Activated CD8-positive, alpha-beta memory T cell treated with anti-CD3 and anti-CD28 coated beads for 1 hour (primary cell): ENCODE data around the gene ENTPD8.
"Not testable (repeated sequence)": the region's sequence is repeated elsewhere in the genome, so short reads cannot be mapped to it uniquely, and the experiment has no call there.

Source experiments
- DNase-seq, 2 donors: peaks; one replicate each; pipeline ENCODE4 v3.0.0-alpha.2; 2020; ENCODE audit warnings: low read depth in 1 of 2; ENCODE audit errors: extremely low read depth in 1 of 2

Gene ENTPD8

GRCh38 chr9:137477778-137478612 lies 36.8 kb upstream of the ENTPD8 start:
- DNase-seq: no peak

GRCh38 chr9:137476856-137477255 lies 35.7 kb upstream of the ENTPD8 start:
- DNase-seq: no peak

GRCh38 chr9:137475666-137476065 lies 34.5 kb upstream of the ENTPD8 start:
- no peak for DNase-seq

- no peak for DNase-seq
Measured at GRCh38 chr9:137474271-137474670, 33.1 kb upstream of the ENTPD8 start.

GRCh38 chr9:137470785-137471184 lies 29.6 kb upstream of the ENTPD8 start:
- no peak for DNase-seq

- DNase-seq: no peak
Measured at GRCh38 chr9:137467896-137468295, 26.7 kb upstream of the ENTPD8 start.

GRCh38 chr9:137467161-137467581 lies 26.0 kb upstream of the ENTPD8 start:
- DNase-seq: no peak

GRCh38 chr9:137466389-137467085 lies 25.4 kb upstream of the ENTPD8 start:
- not testable (repeated sequence) for DNase-seq

GRCh38 chr9:137465720-137466388 lies 24.7 kb upstream of the ENTPD8 start:
- DNase-seq: no peak

- DNase-seq: no peak
Measured at GRCh38 chr9:137465000-137465719, 24.0 kb upstream of the ENTPD8 start.

GRCh38 chr9:137464291-137464999 lies 23.3 kb upstream of the ENTPD8 start:
- no peak for DNase-seq

GRCh38 chr9:137463931-137464290 lies 22.8 kb upstream of the ENTPD8 start:
- DNase-seq: no peak

GRCh38 chr9:137462986-137463930 lies 22.1 kb upstream of the ENTPD8 start:
- no peak for DNase-seq

- DNase-seq: no peak
Measured at GRCh38 chr9:137462396-137462985, 21.3 kb upstream of the ENTPD8 start.

- peak; percentile 65 to 67 for DNase-seq
Measured at GRCh38 chr9:137461663-137462395, 20.7 kb upstream of the ENTPD8 start.

GRCh38 chr9:137461316-137461662 lies 20.1 kb upstream of the ENTPD8 start:
- no peak for DNase-seq

GRCh38 chr9:137460363-137461315 lies 19.5 kb upstream of the ENTPD8 start:
- DNase-seq: no peak
